Stimulated activated CD8-positive, alpha-beta memory T cell treated with anti-CD3 and anti-CD28 coated beads, Interleukin-2, amount 100 ng/mL, for 1 hour (primary cell): Measurements from ENCODE around the gene VPS35.
A peak's percentile ranks its signal among the peaks of the same experiment; 100 is the strongest.

Experiments
- DNase-seq, 2 donors: peaks; one replicate each; pipeline ENCODE4 v3.0.0-alpha.2; 2020; ENCODE audit warnings: low read depth in 2 of 2

Gene VPS35

GRCh38 chr16:46688654-46689364 is at the start of gene VPS35:
TSS of gene VPS35 (minus strand) at chr16:46689178. CDS start at chr16:46689133, 45 bp downstream.
- peak; percentile 100 for DNase-seq

DNA sequence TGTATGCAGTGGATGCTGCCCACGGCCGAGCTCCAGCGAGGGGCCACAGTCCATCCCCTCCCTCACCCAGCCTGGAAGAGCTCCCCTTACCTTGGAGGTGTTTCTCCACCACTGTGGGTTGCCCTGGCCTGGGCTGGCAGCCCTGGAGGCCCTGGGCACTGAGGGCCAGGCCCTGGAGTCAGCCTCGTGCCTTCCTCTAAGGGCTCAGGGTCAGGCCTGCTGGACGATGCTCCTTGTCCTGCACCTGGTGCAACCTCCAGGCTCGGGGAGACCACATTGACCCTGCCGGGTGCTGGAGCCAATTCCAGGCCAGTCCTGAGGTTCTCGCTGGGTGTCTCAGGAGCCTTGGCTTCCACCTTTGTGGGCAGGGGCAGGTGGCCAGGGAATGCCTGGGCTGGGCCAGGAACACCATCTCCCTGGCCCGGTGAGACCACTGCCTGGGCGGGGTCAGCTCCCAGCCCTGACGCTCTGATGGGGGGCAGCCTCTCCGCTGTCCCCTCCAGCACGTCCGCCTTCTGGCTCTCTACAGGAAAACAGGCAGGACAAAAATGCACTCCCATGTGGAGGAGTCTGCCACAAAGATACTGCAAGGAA is 48.7 kb upstream of the VPS35 start:
- DNase-seq = no peak

- no peak for DNase-seq
Observed at GRCh38 chr16:46736695-46737094, 47.7 kb upstream of the VPS35 start.

- DNase-seq = no peak
Observed at GRCh38 chr16:46733319-46733830, 44.4 kb upstream of the VPS35 start.

DNA sequence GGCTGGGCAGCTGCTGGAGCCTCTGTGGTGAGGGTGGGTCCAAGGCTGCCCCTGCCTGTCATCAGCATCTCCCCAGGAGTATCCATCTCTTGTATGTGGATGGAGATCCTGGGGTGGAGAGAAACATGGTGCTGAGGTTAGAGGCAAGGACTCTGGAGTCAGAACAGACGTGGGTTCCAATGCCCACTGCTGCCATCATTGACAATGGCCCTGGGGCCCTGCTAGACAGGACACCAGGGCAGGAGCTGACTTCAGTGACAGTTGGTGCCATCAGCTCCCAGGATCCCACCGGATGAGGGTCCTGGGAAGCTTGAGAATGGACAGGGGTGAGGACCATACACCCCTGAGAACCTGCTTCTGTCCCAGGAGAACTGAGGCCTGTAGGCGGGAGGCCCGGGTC is 43.6 kb upstream of the VPS35 start:
- DNase-seq = no peak

GRCh38 chr16:46731691-46732555 is 42.9 kb upstream of the VPS35 start:
- DNase-seq = no peak

DNA sequence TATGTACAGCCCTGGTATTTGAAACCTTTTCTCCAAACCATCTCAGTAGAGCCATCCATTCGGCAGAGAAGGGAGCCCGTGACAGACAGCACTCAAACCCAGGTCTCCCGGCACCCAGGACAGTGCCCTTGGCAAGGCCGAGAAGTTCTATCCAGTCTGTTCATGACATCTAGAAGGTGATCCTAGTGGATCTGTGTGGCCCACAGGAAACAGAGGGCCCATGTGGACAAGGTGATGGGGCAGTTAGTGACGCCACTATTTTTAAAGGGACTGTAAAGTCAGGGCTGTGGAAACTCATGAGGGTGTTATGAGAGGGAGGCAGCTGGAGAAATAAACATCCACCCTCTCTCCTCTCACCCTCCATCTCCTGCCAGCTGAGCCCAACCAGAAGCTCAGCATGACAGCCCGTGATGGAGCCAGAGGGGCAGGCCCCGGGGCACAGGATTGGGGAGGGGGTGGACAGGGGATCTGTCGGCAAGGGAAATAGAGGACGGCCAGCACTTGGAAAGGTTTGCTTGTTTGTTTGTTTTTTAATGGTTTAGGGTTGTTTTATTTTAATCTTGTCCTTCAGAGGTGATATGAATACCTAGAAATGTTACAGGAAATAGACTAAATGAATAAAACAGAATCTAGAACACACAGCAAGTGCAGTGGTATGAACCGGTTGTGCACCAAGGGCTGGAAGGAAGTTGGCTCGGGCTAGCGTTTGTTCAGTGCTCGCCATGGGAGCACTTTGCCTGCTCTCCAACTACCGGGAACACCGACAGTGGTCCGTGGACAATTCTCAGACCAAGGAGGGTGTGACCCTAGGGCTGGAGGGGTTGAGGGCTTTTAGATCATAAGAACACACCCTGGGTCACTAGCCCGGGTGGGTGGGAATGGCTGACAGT is 42.1 kb upstream of the VPS35 start:
- no peak for DNase-seq

DNA sequence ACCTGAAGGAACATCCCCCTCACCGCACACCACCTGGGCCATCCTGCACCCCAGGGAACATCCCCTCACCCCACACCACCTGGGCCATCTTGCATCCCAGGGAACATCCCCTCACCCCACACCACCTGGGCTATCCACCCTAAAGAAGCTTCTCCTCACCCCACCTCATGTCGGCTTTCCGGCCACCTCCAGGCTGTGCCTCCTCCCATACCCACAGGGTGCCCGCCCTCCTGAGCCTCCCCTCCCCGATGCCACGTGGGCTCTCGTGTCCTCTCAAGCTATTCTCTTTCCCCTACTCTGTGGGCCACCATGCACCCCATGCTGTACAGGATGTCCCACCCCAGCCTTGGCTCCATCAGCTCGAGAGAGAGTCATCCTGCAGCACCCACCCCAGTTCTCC is 41.1 kb upstream of the VPS35 start:
- no peak for DNase-seq

DNA sequence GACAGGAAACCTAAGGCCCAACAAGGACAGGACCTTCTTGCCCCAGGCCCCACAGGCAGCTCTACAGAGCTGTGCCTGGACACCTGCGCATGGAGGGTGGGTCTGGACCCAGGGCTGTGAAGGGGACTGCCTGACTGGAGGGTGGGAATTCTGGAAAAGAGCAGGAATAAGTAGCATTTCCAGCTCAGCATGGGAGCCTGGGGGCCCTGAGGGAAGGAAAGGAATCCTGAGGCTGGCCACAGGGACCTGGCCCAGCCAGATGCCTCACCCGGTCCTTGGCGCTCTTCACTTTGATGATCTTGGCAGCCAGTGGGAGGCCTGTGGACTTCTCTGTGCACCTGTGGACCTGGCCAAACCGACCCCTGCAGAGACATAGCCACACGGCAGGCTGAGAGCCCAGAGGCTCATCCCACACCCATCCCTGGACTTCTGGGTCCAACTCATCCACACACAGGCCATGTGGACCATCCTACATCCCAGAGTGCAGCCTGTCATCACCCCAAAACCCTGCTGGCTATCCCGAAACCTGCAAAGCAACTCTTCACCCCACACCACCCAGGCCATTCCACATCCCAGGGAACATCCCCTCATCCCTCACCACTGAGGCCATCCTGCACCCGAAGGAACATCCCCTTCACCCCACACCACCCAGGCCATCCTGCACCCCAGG is 40.5 kb upstream of the VPS35 start:
- DNase-seq = no peak

DNA sequence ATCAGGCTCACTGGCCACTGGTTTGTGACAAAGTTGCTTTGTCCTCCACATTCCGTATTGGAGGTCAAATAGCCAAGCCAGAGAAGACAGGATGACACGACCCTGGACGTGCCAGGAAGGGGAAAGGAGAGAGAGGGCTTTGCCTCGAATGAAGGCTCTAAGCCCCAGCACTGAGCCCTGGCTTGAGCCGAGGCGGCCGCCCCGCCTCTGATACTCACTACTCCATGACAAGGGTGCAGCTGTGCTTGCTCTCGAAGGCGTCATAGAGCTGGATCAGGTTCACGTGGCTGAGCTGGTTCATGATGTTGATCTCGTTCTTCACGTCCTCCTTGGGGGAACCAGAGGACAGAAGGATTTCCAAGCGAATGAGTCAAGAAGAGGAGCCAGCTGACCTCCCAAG is 39.8 kb upstream of the VPS35 start:
- no peak for DNase-seq

GRCh38 chr16:46727630-46728029 is 38.7 kb upstream of the VPS35 start:
- DNase-seq = no peak

DNA sequence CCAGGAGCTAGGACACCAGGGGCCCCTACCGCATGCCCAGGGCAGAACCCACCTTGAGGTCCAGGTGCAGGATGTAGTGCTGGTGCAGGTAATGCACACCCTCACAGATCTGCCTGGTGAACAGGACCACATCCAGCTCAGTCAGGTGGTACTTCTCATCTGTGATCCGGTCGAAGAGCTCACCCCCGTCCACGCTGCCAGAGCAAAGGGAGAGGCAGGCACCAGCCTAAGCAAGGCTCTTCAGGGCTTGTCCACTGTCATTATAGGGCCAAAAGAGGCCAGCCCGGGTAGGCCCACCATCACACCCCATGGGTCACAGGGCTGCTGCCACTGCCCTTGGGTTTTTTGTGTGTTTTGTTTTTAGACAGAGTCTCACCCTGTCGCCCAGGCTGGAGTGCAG is 38.2 kb upstream of the VPS35 start:
- DNase-seq = no peak

GRCh38 chr16:46721885-46722284 is 32.9 kb upstream of the VPS35 start:
- no peak for DNase-seq

DNA sequence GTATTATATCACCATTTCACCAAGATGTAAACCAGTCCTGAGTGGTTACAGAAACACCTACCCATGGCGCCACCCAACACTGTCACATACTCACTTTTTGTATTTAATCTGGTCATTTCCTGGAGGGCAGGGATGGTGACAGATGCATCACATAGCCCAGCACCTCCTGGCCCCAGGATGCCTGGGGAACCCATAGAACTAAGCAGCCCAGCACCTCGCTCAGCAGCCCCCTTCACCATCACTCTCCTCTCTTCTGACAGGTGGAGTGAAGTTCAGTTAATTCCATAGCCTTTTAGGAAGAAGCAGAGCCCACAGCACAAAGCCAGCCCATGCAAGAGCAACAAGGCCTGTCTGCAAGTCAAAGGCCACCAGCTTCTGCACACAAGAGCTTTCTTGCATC is 31.6 kb upstream of the VPS35 start:
- DNase-seq = no peak

- DNase-seq = no peak
Observed at GRCh38 chr16:46719528-46719927, 30.6 kb upstream of the VPS35 start.

DNA sequence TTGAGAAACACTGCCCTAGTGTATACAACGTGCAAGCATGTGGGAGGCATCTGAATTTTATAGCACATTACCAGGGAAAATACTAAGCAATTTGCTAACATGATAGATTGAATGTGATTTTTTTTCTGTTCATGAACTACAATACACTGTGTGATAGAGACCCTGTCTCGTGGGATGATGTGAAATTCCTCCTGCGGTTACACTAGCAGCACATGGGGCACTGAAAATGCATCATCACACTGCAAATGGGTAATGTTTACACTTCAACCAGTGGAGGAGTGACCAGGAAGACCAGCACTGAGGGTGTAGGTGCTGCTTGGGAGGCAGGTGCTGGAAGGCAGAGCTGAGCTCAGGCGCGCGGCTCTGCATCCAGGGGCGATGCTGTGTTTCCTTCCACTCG is 29.2 kb upstream of the VPS35 start:
- no peak for DNase-seq

DNA sequence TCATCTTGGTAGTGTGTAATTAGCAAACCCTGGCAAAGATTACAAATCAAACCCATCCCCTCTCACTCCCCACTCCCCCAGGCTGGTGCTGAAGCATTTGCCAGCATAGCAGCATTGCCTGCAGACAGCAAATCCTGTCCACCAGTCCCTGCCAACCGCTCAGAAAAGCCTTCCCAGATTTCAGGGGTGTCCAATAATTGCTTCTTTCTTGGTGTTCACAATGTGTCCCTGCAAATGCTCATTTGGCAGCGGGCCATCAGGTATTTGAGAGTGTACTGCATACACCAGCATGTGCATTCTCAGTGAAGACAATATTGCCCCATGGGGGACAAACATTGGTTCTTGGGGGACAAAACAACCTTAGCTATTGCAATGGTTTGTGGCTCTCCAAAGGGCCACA is 28.7 kb upstream of the VPS35 start:
- DNase-seq = no peak

DNA sequence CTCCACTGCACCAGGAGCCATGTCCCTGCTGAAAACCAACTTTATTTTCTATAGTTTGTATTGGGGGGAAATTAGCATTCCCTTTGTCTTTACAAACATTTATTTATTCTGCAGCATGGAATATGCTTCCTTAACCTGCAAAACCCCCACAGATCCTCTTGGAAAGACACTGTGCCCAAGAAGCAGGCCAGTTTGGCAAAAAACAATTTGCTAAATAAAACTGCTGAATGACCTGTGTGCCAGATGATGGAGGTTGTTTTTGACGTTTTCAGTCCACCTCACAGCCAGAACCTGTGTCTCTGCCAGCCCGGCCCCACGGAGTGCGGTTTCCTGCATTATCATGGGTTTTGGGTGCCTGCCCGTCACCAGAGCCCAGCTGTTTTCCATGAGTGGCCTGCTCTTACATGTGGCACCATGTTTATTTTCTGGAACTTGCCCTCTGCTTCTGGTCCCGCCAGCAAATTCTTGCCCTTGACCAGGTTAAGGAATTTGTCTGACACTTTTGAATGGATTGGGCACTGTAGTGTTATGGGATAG is 26.9 kb upstream of the VPS35 start:
- no peak for DNase-seq

DNA sequence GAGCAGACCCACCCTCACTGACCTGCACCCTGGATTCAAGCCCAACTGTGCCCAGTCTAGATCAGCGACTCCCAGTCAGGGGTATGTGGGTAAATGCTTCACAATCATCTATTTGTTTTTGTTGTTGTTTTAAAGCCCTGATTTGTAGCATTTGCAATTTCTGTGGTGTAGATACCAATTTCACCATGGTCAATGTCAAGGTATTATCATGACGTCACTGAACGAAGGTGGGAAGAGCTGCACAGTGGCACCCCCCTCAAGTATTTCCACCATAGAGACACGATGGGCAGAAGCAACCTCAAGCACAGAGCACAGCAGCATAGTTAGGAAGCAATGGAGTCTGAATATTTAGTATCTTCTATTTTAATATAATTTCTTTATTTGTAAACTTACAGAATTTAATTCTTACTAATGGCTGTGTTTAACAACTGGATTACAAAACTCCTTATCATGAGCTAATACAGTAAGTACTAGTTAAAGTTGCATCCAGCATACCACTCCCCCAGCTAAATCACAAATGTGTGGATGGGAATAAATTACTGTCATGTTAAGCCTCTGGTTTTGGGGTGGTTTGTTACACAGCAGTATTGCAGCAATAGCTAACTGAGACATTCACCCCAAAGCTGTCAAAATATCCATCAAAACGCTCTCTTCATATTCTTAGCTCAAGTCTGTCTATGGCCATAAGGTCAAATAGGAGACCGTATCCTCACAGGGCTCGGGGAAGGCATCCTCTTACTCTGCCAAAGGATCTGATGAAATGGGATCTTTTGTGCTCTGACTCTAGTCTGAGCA is 26.0 kb upstream of the VPS35 start:
- DNase-seq = no peak

GRCh38 chr16:46713634-46714033 is 24.7 kb upstream of the VPS35 start:
- no peak for DNase-seq
